ENCODE measurements around the gene PDGFC. TPM values are rescaled to one million over a fixed set of nuclear protein-coding genes. Genes with fewer than 3 reads are reported as not detected.

Gene PDGFC
- total and polyA plus RNA-seq, 2 of the 13 experiments (the other 11 are each of a cell fraction or from before 2014, with no cell fraction given) = 4.6 to 9.1 TPM

GRCh38 chr4:156970501-156971164 lies 966 bp downstream of the PDGFC start (continued):
- TF ChIP-seq ZNF800 (CRISPR knock-in tag; IDR thresholded peaks at IDR 0.05) (0 out of 2 replicates have a peak, but pooled peaks have one; percentile 61), ZNF615 (CRISPR knock-in tag; IDR thresholded peaks at IDR 0.05; ENCODE audit: borderline replicate concordance) (no peak), RELA (CRISPR knock-in tag; IDR thresholded peaks at IDR 0.05) (no peak), GZF1 (CRISPR knock-in tag; IDR thresholded peaks at IDR 0.05) (no peak), BRCA1 (CRISPR knock-in tag; IDR thresholded peaks at IDR 0.05) (no peak), ADNP (CRISPR knock-in tag; IDR thresholded peaks at IDR 0.05) (0 out of 2 replicates have a peak, but pooled peaks have one; percentile 41), GABPB1 (CRISPR knock-in tag; IDR thresholded peaks at IDR 0.05) (no peak), NKX3-1 (CRISPR knock-in tag; IDR thresholded peaks at IDR 0.05) (0 out of 2 replicates have a peak, but pooled peaks have one; percentile 40), ARID2 (CRISPR knock-in tag; IDR thresholded peaks at IDR 0.05; ENCODE audit: borderline replicate concordance) (no peak), SSRP1 (CRISPR knock-in tag; IDR thresholded peaks at IDR 0.05) (no peak), ZNF788 (CRISPR knock-in tag; IDR thresholded peaks at IDR 0.05; ENCODE audit: borderline replicate concordance) (no peak), MYPOP (CRISPR knock-in tag; IDR thresholded peaks at IDR 0.05) (peak; percentile 7; the same call in 1 of the 2 replicates), TSC22D2 (CRISPR knock-in tag; IDR thresholded peaks at IDR 0.05; ENCODE audit: borderline replicate concordance) (no peak), ARNTL (CRISPR knock-in tag; IDR thresholded peaks at IDR 0.05) (no peak), TCF12 (IDR thresholded peaks at IDR 0.05) (no peak), TCF12 (CRISPR knock-in tag; IDR thresholded peaks at IDR 0.05) (no peak), ZNF703 (CRISPR knock-in tag; IDR thresholded peaks at IDR 0.05; ENCODE audit: borderline replicate concordance) (no peak), AGO2 (optimal IDR thresholded peaks at IDR 0.05; ENCODE audit: low read depth, low read length) (no peak), CEBPZ (IDR thresholded peaks at IDR 0.05; ENCODE audit: low read length) (no peak), ZNF326 (CRISPR knock-in tag; IDR thresholded peaks at IDR 0.05; ENCODE audit: borderline replicate concordance) (no peak), ZNF33A (CRISPR knock-in tag; IDR thresholded peaks at IDR 0.05; ENCODE audit: borderline replicate concordance) (no peak), ZNF101 (CRISPR knock-in tag; IDR thresholded peaks at IDR 0.05; ENCODE audit: borderline replicate concordance, low read depth) (no peak), SP140L (CRISPR knock-in tag; IDR thresholded peaks at IDR 0.05; ENCODE audit: borderline replicate concordance) (0 out of 2 replicates have a peak, but pooled peaks have one; percentile 39), BCL6 (CRISPR knock-in tag; IDR thresholded peaks at IDR 0.05) (no peak), SMAD1 (CRISPR knock-in tag; IDR thresholded peaks at IDR 0.05; ENCODE audit: borderline replicate concordance, low read depth) (no peak)

Measured in HepG2 (cell line).